Keratinocyte (primary cell): Measurements from ENCODE around the gene DGKD.

Source experiments
- EZH2 ChIP-seq: IDR thresholded peaks from one replicate; pipeline ENCODE4 v1.6.1; 2012; ENCODE audit warnings: inconsistent platforms, mild to moderate bottlenecking, low read length, moderate library complexity
- TF ChIP-seq, protein P1 (sequence below), 3 experiments: IDR thresholded peaks in 1 of 3; conservative IDR thresholded peaks in 1 of 3; optimal IDR thresholded peaks in 1 of 3; 2 replicates in 2 of 3; 3 replicates in 1 of 3; pipeline versions ENCODE3 to v1.5.1; 2011; ENCODE audit warnings: low read length in 3 of 3, mild to moderate bottlenecking in 3 of 3, moderate library complexity in 2 of 3, control low read depth in 1 of 3, inconsistent platforms in 1 of 3; ENCODE audit not compliant: insufficient read depth in 2 of 3; ENCODE audit errors: extremely low read depth in 1 of 3

DNA sequence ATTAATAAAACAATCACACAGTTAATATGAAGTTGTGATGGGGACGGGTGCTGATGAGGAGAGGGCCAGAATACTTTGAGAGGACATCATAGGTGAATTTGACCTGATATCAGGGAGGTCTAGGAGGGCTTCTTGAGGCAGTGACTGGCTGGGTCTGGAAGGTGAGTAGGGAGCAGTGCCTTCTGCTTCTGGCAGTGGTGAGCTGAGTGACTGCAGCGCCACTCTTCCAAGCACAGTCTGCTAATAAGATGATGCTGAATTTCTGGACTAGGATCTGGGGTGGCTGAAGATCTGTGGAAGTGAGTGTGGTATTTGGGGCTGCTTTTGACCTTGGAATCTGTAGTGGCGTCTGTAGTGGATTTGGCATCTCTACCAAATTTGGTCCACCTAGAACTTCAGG is 5.5 kb downstream of the DGKD start:
- TF ChIP-seq, protein P1, sequence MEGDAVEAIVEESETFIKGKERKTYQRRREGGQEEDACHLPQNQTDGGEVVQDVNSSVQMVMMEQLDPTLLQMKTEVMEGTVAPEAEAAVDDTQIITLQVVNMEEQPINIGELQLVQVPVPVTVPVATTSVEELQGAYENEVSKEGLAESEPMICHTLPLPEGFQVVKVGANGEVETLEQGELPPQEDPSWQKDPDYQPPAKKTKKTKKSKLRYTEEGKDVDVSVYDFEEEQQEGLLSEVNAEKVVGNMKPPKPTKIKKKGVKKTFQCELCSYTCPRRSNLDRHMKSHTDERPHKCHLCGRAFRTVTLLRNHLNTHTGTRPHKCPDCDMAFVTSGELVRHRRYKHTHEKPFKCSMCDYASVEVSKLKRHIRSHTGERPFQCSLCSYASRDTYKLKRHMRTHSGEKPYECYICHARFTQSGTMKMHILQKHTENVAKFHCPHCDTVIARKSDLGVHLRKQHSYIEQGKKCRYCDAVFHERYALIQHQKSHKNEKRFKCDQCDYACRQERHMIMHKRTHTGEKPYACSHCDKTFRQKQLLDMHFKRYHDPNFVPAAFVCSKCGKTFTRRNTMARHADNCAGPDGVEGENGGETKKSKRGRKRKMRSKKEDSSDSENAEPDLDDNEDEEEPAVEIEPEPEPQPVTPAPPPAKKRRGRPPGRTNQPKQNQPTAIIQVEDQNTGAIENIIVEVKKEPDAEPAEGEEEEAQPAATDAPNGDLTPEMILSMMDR (optimal IDR thresholded peaks at IDR 0.05 in 1 of 3, IDR thresholded peaks at IDR 0.05 in 1 of 3, conservative IDR thresholded peaks at IDR 0.05 in 1 of 3; ENCODE audit: extremely low read depth in 1 of 3, insufficient read depth in 2 of 3, low read length in 3 of 3): no peak
- TF ChIP-seq EZH2: no peak
